K562 (cell line): ENCODE measurements around the gene ELMO1. TPM values are rescaled to one million over a fixed set of nuclear protein-coding genes. Genes with fewer than 3 reads are reported as not detected.

Source experiments
- ATAC-seq: fragments of 200-7000 bp; cut with Tn5 transposase; 3 replicates; pipeline ENCODE4 v1.9.1; 2020; ENCODE audit warnings: moderate library complexity
- BruUV-seq: library from RNA; stranded (reverse); fragments of 400-500 nt; replicated peaks from 2 replicates; lab custom pipeline; 2021; lab: Mats Ljungman, UMichigan
- CTCF ChIA-PET: fragments of 300-600 bp; formaldehyde crosslinking; extraction: SDS; loops from one replicate; lab custom pipeline; 2021; ENCODE audit warnings: low intra/inter-chr PET ratio; lab: Yijun Ruan, JAX
- POLR2A ChIA-PET: fragments of 300-600, 350-650 bp; sonication (Branson Sonifier 250); formaldehyde crosslinking; extraction: SDS; loops from one replicate; lab custom pipeline; 2021; ENCODE audit warnings: antibody characterized with exemption, inconsistent platforms; lab: Yijun Ruan, JAX
- DNase-seq, 4 experiments: peaks; one replicate each; pipeline versions ENCODE4 v3.0.0 to v3.0.0-alpha.2; 2011 to 2018; ENCODE audit warnings: low spot score in 3 of 4, mixed read lengths in 3 of 4; ENCODE audit errors: extremely low read depth in 1 of 4
- FAIRE-seq: peaks from 2 replicates; lab custom pipeline; 2011; peaks lifted over from hg19 to GRCh38; lab: Jason Lieb, UNC
- H2AFZ ChIP-seq: 2 replicates; pipeline ENCODE4 v1.6.0; 2011; ENCODE audit warnings: low read depth, low read length, control low read depth, inconsistent platforms
- H3K27ac ChIP-seq: fragments of 200-600 bp; 3 replicates; pipeline ENCODE4 v1.8.0; 2011; ENCODE audit warnings: low read depth, mild to moderate bottlenecking, control low read depth, inconsistent platforms, low read length, moderate library complexity, mixed read lengths; ENCODE audit errors: extremely low read depth
- H3K27me3 ChIP-seq, 2 experiments: fragments of 300-600 bp in 1 of 2; 2 replicates in 1 of 2; 3 replicates in 1 of 2; pipeline versions ENCODE4 v1.6.0 to v1.8.0; 2011; ENCODE audit warnings: inconsistent platforms in 2 of 2, low read length in 2 of 2, mild to moderate bottlenecking in 1 of 2, mixed read lengths in 1 of 2, moderate library complexity in 1 of 2; ENCODE audit not compliant: control insufficient read depth in 2 of 2, insufficient read depth in 2 of 2
- H3K36me3 ChIP-seq: fragments of 300-600 bp; 3 replicates; pipeline ENCODE4 v1.8.0; 2011; ENCODE audit warnings: mild to moderate bottlenecking, low read length, inconsistent platforms; ENCODE audit not compliant: control insufficient read depth, insufficient read depth
- H3K4me1 ChIP-seq, 2 experiments: fragments of 200-600 bp in 1 of 2; replicated peaks in 1 of 2; 2 replicates in 1 of 2; 3 replicates in 1 of 2; pipeline versions ENCODE4 v1.5.1 to v1.8.0; 2011; ENCODE audit warnings: inconsistent platforms in 2 of 2, low read length in 2 of 2, mild to moderate bottlenecking in 1 of 2, mixed read lengths in 1 of 2, moderate library complexity in 1 of 2; ENCODE audit not compliant: control insufficient read depth in 2 of 2, insufficient read depth in 2 of 2
- H3K4me2 ChIP-seq: 2 replicates; pipeline ENCODE4 v1.6.1; 2011; ENCODE audit warnings: low read length, control low read depth, inconsistent platforms, mixed read lengths; ENCODE audit not compliant: insufficient read depth
- H3K4me3 ChIP-seq: fragments of 200-600 bp; sonication (generic), shearing (Covaris generic); 2 replicates; pipeline ENCODE4 v1.5.1; 2016; ENCODE audit warnings: control low read depth, inconsistent platforms
- H3K79me2 ChIP-seq: fragments of 200-600 bp; 3 replicates; pipeline ENCODE4 v1.8.0; 2011; ENCODE audit warnings: low read length, inconsistent platforms; ENCODE audit not compliant: control insufficient read depth, insufficient read depth
- H3K9ac ChIP-seq, 2 experiments: 2 replicates each; pipeline versions ENCODE4 v1.6.0 to v1.6.1; 2011; ENCODE audit warnings: low read depth in 2 of 2, low read length in 2 of 2, control low read depth in 1 of 2, inconsistent platforms in 1 of 2, mild to moderate bottlenecking in 1 of 2, mixed read lengths in 1 of 2; ENCODE audit not compliant: insufficient read depth in 1 of 2
- H3K9me1 ChIP-seq: one replicate; pipeline ENCODE4 v1.6.0; 2011; ENCODE audit warnings: inconsistent platforms, mild to moderate bottlenecking, low read length, moderate library complexity; ENCODE audit not compliant: control insufficient read depth, insufficient read depth
- H3K9me3 ChIP-seq: replicated peaks from 2 replicates; pipeline ENCODE4 v1.5.1; 2011; ENCODE audit warnings: low read depth, low read length, inconsistent platforms; ENCODE audit not compliant: control insufficient read depth, insufficient read depth
- H4K20me1 ChIP-seq: replicated peaks from 2 replicates; pipeline ENCODE4 v1.6.1; 2011; ENCODE audit warnings: low read length, inconsistent platforms, mixed read lengths; ENCODE audit not compliant: control insufficient read depth, insufficient read depth
- ARNT ChIP-seq, 2 experiments: fragments of 450-650 bp; IDR thresholded peaks; 2 replicates each; pipeline ENCODE4 v1.6.1; 2016; ENCODE audit warnings: mild to moderate bottlenecking in 1 of 2
- MXI1 ChIP-seq: IDR thresholded peaks from 2 replicates; pipeline ENCODE4 v1.6.1; 2011; ENCODE audit warnings: low read depth, mild to moderate bottlenecking, improper control_type of control experiment, low read length
- PHB2 ChIP-seq: fragments of 450-650 bp; IDR thresholded peaks from 2 replicates; pipeline ENCODE4 v1.6.1; 2017; ENCODE audit warnings: low read depth
- POLR2B ChIP-seq: fragments of 450-650 bp; IDR thresholded peaks from 2 replicates; pipeline ENCODE4 v1.6.1; 2018; ENCODE audit warnings: low read depth; ENCODE audit not compliant: partially characterized antibody
- RBFOX2 ChIP-seq: fragments of 200-400 bp; formaldehyde crosslinking; IDR thresholded peaks from 2 replicates; pipeline ENCODE4 v1.6.1; 2017; ENCODE audit warnings: low read depth, mild to moderate bottlenecking, low read length, moderate library complexity
- RBM14 ChIP-seq: fragments of 200-400 bp; formaldehyde crosslinking; IDR thresholded peaks from 2 replicates; pipeline ENCODE4 v1.6.1; 2018; ENCODE audit warnings: low read depth, mild to moderate bottlenecking, low read length, moderate library complexity, borderline replicate concordance; ENCODE audit not compliant: insufficient read depth
- SREBF2 ChIP-seq: sonication (generic); formaldehyde crosslinking; IDR thresholded peaks from 2 replicates; pipeline ENCODE4 v1.4.0; 2020; ENCODE audit warnings: mild to moderate bottlenecking, missing genetic modification reagents
- ZNF318 ChIP-seq, 2 experiments: fragments of 450-650 bp; IDR thresholded peaks; 2 replicates each; pipeline ENCODE4 v1.6.1; 2016; ENCODE audit warnings: mild to moderate bottlenecking in 2 of 2, borderline replicate concordance in 1 of 2, low read depth in 1 of 2, moderate library complexity in 1 of 2
- WGBS: fragments of 100-300 bp; shearing (Covaris generic); methylation state at CpG from one replicate; pipeline ENCODE4 v1.1.6; 2016; ENCODE audit warnings: low coverage, mixed read lengths; ENCODE audit not compliant: insufficient coverage; ENCODE audit errors: missing lambda C conversion rate; 5-methylcytosine and 5-hydroxymethylcytosine counted together
- in situ Hi-C: fragments of 300-500 bp; cut with MboI; formaldehyde crosslinking; loops from 4 replicates; pipeline ENCODE4 v1.15.0; 2018; ENCODE audit warnings: inconsistent platforms, mixed read lengths
- intact Hi-C: fragments of 100-400 bp; cut with micrococcal nuclease; formaldehyde crosslinking; loops from 2 replicates; pipeline ENCODE4 v1.14.2; 2022
- polyA plus RNA-seq, 8 experiments: library from polyadenylated mRNA; depleted of rRNA in 4 of 8; stranded (reverse) in 5 of 8; unstranded in 3 of 8; fragments of >200 nt; fragmentation: Nextera tagmentation in 2 of 8; fragmentation: Illumina TruSeq in 1 of 8; extraction: Ambion mirVana in 2 of 8; extraction: Trizol in 1 of 8; gene quantifications; 2 replicates each; pipeline versions ENCODE4 v1.2.1 to v1.2.3, GENCODE V29; 2011 to 2014; ENCODE audit warnings: inconsistent platforms in 1 of 8, missing spikeins in 1 of 8
- total RNA-seq, 7 experiments: library from RNA; depleted of rRNA in 6 of 7; stranded (reverse); fragments of >200 nt in 6 of 7; fragmentation: Illumina TruSeq in 2 of 7; extraction: Trizol in 2 of 7; gene quantifications; 2 replicates each; pipeline versions ENCODE4 v1.2.1 to v1.2.3, GENCODE V29; 2011 to 2021; ENCODE audit warnings: low replicate concordance in 1 of 7

The ELMO1 gene
- total and polyA plus RNA-seq, 9 of the 15 experiments (the other 6 are each of a cell fraction or from before 2014, with no cell fraction given): 0.36 to 7.2 (median 3.6) TPM

GRCh38 chr7:37113661-37114355, 334.9 kb downstream of the ELMO1 start:
- TF ChIP-seq MXI1 (no peak), SREBF2 (CRISPR knock-in tag) (no peak), ZNF318 (IDR thresholded peaks at IDR 0.05; ENCODE audit: borderline replicate concordance in 1 of 2, low read depth in 1 of 2) (no peak), RBM14 (no peak), PHB2 (no peak), POLR2B (no peak), RBFOX2 (no peak), ARNT (IDR thresholded peaks at IDR 0.05) (no peak)
- H3K27ac ChIP-seq: no peak overlapping the region
- H3K4me1 ChIP-seq: no peaks in the 10 kb centered on the region
- no peaks in the 10 kb centered on the region; the same call in 1 of the 2 replicates for H4K20me1 ChIP-seq
- ATAC-seq: no peak
- no peak overlapping the region for H3K9ac ChIP-seq
- ChIA-PET POLR2A (no interaction called here), CTCF (no interaction called here)
- H3K9me1 ChIP-seq: no peaks in the 10 kb centered on the region
- no peak overlapping the region for H3K4me3 ChIP-seq
- in situ Hi-C loops: no loop called here
- no peak overlapping the region for H2AFZ ChIP-seq
- H3K36me3 ChIP-seq: no peaks in the 10 kb centered on the region
- no peaks in the 10 kb centered on the region for H3K27me3 ChIP-seq
- no peaks in the 10 kb centered on the region for H3K9me3 ChIP-seq
- DNase-seq: no peak
- no peaks in the 10 kb centered on the region for H3K79me2 ChIP-seq
- H3K4me2 ChIP-seq: no peak overlapping the region
- 4% methylated on average over 6 of the region's 6 CpGs for WGBS
- intact Hi-C loops: no loop called here
- BruUV-seq: no TSS peak
- no peak for FAIRE-seq
